ENCODE results near the gene KLRC1.
"Not testable (repeated sequence)": the region's sequence is repeated elsewhere in the genome, so short reads cannot be mapped to it uniquely, and the experiment has no call there.

Gene KLRC1

GRCh38 chr12:10437601-10438000 lies 15.6 kb downstream of the KLRC1 start:
- H3K27ac ChIP-seq; CTCF ChIA-PET; POLR2A ChIA-PET (ENCODE audit: low non-redundant PET); DNase-seq (ENCODE audit: low spot score): not testable (repeated sequence)

- CTCF ChIA-PET, result interaction anchor here (0.6 kb wide), 1 partner anchor 752 kb away, joined by 4 read pairs; no protein-coding TSS in a partner anchor
- POLR2A ChIA-PET (ENCODE audit: low non-redundant PET); DNase-seq (ENCODE audit: low spot score); H3K27ac ChIP-seq: not testable (repeated sequence)
Observed at GRCh38 chr12:10435816-10436215, 17.4 kb downstream of the KLRC1 start, which contains the start of gene KLRC2. Gene KLRC2, minus strand, starts transcription at chr12:10436010. Its CDS starts 24 bp downstream, at chr12:10435986.

- H3K27ac ChIP-seq; DNase-seq (ENCODE audit: low spot score); CTCF ChIA-PET; POLR2A ChIA-PET (ENCODE audit: low non-redundant PET): not testable (repeated sequence)
Observed at GRCh38 chr12:10430623-10431022, 22.6 kb downstream of the KLRC1 start.

GRCh38 chr12:10425938-10426337 lies 27.2 kb downstream of the KLRC1 start:
- POLR2A ChIA-PET (ENCODE audit: low non-redundant PET); CTCF ChIA-PET; H3K27ac ChIP-seq: not testable (repeated sequence)

GRCh38 chr12:10424260-10424899 lies 28.8 kb downstream of the KLRC1 start:
- POLR2A ChIA-PET (ENCODE audit: low non-redundant PET); DNase-seq (ENCODE audit: low spot score); H3K27ac ChIP-seq; CTCF ChIA-PET: not testable (repeated sequence)

More at GRCh38 chr12:10425938-10426337, 27.2 kb downstream of the KLRC1 start:
- not testable (repeated sequence) for DNase-seq (ENCODE audit: low spot score)

GRCh38 chr12:10422159-10422558 lies 31.0 kb downstream of the KLRC1 start:
- DNase-seq (ENCODE audit: low spot score); H3K27ac ChIP-seq; POLR2A ChIA-PET (ENCODE audit: low non-redundant PET); CTCF ChIA-PET: not testable (repeated sequence)

GRCh38 chr12:10420334-10420733 lies 32.8 kb downstream of the KLRC1 start, which contains the start of gene KLRC3:
Gene KLRC3, minus strand, starts transcription at chr12:10420595. Its CDS starts 45 bp downstream, at chr12:10420550.
- POLR2A ChIA-PET (ENCODE audit: low non-redundant PET); DNase-seq (ENCODE audit: low spot score); H3K27ac ChIP-seq; CTCF ChIA-PET: not testable (repeated sequence)

- POLR2A ChIA-PET (ENCODE audit: low non-redundant PET), result no interaction called here
- H3K27ac ChIP-seq, result no peak within 1 kb of the TSS
- CTCF ChIA-PET, result interaction anchor here (0.6 kb wide), 1 partner anchor 20 kb away, joined by 3 read pairs; no protein-coding TSS in a partner anchor
- DNase-seq (ENCODE audit: low spot score), result no peak
- TF ChIP-seq CTCF (conservative IDR thresholded peaks at IDR 0.05; ENCODE audit: low read depth), result no peak
Observed at GRCh38 chr12:10409392-10409791, 43.8 kb downstream of the KLRC1 start, which contains the start of gene KLRC4. Gene KLRC4, minus strand, starts transcription at chr12:10409757. Its CDS starts 182 bp downstream, at chr12:10409575.

- no peak overlapping the region for H3K27ac ChIP-seq
- TF ChIP-seq CTCF (conservative IDR thresholded peaks at IDR 0.05; ENCODE audit: low read depth), result no peak
Observed at GRCh38 chr12:10408842-10409241, 44.3 kb downstream of the KLRC1 start.

GRCh38 chr12:10406725-10407124 lies 46.5 kb downstream of the KLRC1 start:
- CTCF ChIA-PET, result no interaction called here
- no peak for DNase-seq (ENCODE audit: low spot score)
- TF ChIP-seq CTCF (conservative IDR thresholded peaks at IDR 0.05; ENCODE audit: low read depth), result no peak
- POLR2A ChIA-PET (ENCODE audit: low non-redundant PET), result no interaction called here
- H3K27ac ChIP-seq, result no peak overlapping the region

More at GRCh38 chr12:10408842-10409241, 44.3 kb downstream of the KLRC1 start:
- CTCF ChIA-PET, result interaction anchor here (0.6 kb wide), 1 partner anchor 21 kb away, joined by 3 read pairs; no protein-coding TSS in a partner anchor
- POLR2A ChIA-PET (ENCODE audit: low non-redundant PET), result no interaction called here
- no peak for DNase-seq (ENCODE audit: low spot score)

All from RWPE1 (cell line).